ENCODE results near the gene ESYT2.

The ESYT2 gene

DNA sequence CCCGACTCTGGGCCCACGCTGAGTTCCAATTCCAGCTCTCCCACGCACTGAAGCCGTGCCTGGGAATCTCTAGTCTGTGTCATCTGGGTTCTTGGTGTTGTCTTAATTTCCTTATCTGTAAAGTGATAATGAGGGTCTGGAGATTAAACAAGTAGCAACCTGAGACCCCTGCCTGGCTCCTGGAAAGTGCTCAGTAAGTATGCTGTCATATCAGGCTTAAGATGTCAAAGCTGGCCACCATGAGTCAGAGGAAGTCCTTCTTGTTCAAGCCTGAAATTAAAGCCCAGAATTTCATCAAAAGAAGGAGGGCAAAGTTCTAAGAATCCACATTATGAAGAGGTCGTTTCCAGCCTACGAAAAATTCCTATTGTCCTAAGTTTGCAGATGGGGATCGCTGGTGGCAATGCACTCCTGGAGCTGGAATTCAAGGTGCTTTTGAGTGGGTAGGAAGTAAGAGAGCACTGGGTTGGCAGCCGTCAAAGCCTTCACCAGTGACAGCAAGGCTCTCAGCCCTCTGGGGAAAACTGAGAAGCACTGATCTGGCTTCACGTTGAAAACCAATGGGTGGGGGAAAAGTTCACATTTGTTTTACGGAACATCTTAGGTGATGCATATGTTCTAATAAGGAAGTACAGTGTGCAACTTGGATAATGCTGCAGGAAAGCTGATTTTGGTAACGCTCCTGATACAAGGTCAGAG, 74.4 kb downstream of the ESYT2 start:
- no peak overlapping the region for H3K4me3 ChIP-seq (ENCODE audit: low read depth, low read length)
- no peak for DNase-seq (ENCODE audit: low read depth)

DNA sequence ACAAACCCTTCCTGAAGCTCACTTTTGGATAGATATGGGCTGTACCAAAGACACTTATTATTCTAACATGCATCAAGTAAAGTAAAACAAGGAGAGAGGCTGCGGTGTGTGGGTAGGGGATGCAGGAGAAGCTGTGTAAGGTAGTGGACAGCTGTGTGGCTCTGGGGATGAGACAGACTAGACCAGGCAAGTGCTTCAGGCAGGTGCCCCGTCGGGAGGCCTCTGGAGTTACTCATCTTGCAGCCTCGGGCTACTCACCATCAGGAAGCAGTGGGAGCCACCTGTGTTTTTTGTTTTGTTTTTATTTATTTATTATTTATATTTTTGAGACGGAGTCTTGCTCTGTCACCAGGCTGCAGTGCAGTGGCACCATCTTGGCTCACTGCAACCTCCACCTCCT, 75.4 kb downstream of the ESYT2 start:
- no peak overlapping the region for H3K4me3 ChIP-seq (ENCODE audit: low read depth, low read length)
- DNase-seq (ENCODE audit: low read depth): no peak

- no peak for DNase-seq (ENCODE audit: low read depth)
- H3K4me3 ChIP-seq (ENCODE audit: low read depth, low read length): no peak overlapping the region
Measured at GRCh38 chr7:158751751-158752150, 77.6 kb downstream of the ESYT2 start.

DNA sequence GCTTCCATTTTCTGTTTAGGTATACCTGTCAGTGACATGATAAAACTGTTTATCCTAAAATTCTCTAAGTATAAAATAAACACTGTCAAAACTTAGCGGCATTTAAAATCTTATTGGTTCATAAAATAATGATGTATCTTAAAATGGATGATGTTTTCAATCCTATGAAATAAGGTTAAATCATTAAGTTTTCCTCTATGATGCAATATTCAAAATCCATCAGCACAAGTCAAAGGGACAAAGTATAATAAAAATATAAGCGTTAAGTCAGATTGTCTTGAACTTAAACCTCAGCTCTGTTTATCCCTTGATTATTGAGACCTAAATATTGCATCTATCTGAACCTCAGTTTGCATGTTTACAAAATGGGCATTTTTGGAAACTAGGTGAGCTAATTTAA, 78.1 kb downstream of the ESYT2 start:
- no peak for DNase-seq (ENCODE audit: low read depth)
- no peak overlapping the region for H3K4me3 ChIP-seq (ENCODE audit: low read depth, low read length)

DNA sequence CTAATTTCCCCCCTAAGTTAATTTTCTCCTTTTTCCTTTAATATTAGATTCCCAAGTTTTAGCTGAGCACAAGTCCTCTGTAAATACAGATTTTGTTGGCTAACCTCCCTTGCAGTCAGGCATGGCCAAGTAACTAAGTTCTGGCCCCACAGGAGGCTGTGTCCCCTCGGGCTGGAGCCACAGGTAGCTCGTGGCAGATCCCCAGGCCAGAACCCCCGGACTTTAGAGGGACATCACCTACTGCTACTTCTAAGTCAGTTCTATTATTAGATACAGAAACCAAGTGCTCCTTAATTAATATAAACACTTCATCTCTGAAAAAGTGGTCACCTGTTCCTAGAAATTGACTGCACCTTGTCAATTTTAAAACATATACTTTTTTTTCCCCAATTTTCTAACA, 78.6 kb downstream of the ESYT2 start:
- H3K4me3 ChIP-seq (ENCODE audit: low read depth, low read length): no peak overlapping the region
- DNase-seq (ENCODE audit: low read depth): no peak

- no peak for DNase-seq (ENCODE audit: low read depth)
- H3K4me3 ChIP-seq (ENCODE audit: low read depth, low read length): no peak overlapping the region
Measured at GRCh38 chr7:158749396-158749795, 79.9 kb downstream of the ESYT2 start.

GRCh38 chr7:158748335-158748734, 81.0 kb downstream of the ESYT2 start:
- DNase-seq (ENCODE audit: low read depth): no peak
- no peak overlapping the region for H3K4me3 ChIP-seq (ENCODE audit: low read depth, low read length)

DNA sequence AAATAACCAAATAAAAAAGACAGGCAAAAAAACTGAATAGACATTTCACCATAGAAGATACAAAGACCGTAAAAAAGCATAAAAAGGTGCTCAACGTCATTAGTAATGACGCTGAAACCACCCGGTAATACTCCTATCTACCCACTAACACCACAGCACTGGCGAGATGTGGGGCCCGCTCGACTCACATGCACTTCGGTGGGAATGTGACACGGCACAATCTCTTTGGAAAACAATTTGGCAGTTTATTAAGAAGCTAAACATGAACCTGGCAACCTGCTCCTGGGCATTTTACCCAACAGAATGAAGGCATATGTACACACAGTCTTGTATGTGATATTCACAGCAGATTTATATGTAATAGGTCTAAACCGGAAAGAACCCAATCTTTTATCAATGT, 81.9 kb downstream of the ESYT2 start:
- no peak for DNase-seq (ENCODE audit: low read depth)
- no peak overlapping the region for H3K4me3 ChIP-seq (ENCODE audit: low read depth, low read length)

- no peak overlapping the region for H3K4me3 ChIP-seq (ENCODE audit: low read depth, low read length)
- no peak for DNase-seq (ENCODE audit: low read depth)
Measured at GRCh38 chr7:158746957-158747356, 82.4 kb downstream of the ESYT2 start.

DNA sequence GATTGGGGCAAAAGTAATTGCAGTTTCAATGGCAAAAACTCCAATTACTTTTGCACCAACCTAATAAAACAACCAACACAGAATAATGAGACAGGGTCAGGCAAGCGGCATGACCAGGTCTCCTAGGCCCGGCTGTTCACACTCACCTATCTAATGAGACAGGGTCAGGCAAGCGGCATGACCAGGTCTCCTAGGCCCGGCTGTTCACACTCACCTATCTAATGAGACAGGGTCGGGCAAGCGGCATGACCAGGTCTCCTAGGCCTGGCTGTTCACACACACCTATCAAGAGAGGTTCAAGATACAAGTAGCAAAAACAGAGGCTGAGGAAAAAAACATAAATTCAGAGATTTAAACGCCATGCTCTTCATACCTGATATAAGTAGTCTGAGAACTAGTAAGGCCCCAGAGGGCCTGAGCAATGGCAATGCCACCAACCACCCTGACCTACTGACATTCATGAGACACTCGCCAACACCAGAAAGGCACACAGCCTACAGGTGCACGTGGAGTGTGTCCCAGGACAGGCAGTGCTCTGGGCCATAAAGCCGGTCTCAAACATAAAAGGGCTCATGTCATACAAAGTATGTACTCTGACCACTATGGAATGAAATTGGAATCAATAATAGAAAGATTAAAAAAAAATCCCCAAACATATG, 84.1 kb downstream of the ESYT2 start:
- no peak overlapping the region for H3K4me3 ChIP-seq (ENCODE audit: low read depth, low read length)

DNA sequence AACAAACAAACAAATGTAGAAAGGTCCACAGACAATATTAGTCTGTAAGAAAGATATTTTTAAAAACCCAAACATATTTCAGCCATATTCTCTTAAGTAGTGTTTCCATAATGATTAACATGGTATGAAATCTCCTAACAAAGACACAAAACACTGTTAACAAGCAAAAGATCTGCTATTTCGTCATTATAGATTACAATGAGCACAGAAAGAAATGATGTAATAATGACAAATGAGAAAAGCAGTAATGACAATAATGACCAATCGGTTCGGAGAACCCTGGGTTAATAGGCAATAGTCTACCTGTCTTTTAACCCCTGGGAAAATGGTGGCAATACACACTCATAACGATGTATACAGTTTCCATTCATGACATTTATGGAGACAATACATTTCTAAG, 85.2 kb downstream of the ESYT2 start:
- no peak overlapping the region for H3K4me3 ChIP-seq (ENCODE audit: low read depth, low read length)
- no peak for DNase-seq (ENCODE audit: low read depth)

More for the DNA sequence above, 84.1 kb downstream of the ESYT2 start:
- no peak for DNase-seq (ENCODE audit: low read depth)

DNA sequence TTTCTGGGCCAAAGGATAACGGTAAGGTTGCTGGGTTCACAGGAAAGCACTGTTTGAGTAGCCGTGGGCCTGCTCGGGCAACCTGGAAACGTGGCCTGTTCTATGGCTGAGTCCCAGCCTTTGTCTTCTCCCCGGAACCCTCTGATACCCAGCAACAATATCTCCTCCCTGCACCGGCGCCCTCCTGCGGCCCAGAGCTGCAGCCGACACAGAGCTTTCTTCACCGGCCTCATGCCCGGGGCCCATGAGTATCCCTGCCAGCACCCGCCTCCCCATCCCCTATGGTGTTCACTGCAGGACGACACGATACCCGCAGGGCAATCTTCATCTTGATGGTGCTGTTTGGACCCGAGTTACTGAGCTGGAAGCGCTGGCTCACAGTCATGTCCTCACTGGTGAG, 86.1 kb downstream of the ESYT2 start:
- DNase-seq (ENCODE audit: low read depth): no peak

GRCh38 chr7:158742065-158742821, 87.1 kb downstream of the ESYT2 start:
- no peak overlapping the region for H3K4me3 ChIP-seq (ENCODE audit: low read depth, low read length)
- DNase-seq (ENCODE audit: low read depth): no peak

More for the DNA sequence above, 86.1 kb downstream of the ESYT2 start:
- no peak overlapping the region for H3K4me3 ChIP-seq (ENCODE audit: low read depth, low read length)

GRCh38 chr7:158741294-158741666, 88.0 kb downstream of the ESYT2 start:
- no peak overlapping the region for H3K4me3 ChIP-seq (ENCODE audit: low read depth, low read length)
- no peak for DNase-seq (ENCODE audit: low read depth)

- H3K4me3 ChIP-seq (ENCODE audit: low read depth, low read length): no peak overlapping the region
- DNase-seq (ENCODE audit: low read depth): peak; percentile 54
Measured at GRCh38 chr7:158740657-158741293, 88.5 kb downstream of the ESYT2 start.

DNA sequence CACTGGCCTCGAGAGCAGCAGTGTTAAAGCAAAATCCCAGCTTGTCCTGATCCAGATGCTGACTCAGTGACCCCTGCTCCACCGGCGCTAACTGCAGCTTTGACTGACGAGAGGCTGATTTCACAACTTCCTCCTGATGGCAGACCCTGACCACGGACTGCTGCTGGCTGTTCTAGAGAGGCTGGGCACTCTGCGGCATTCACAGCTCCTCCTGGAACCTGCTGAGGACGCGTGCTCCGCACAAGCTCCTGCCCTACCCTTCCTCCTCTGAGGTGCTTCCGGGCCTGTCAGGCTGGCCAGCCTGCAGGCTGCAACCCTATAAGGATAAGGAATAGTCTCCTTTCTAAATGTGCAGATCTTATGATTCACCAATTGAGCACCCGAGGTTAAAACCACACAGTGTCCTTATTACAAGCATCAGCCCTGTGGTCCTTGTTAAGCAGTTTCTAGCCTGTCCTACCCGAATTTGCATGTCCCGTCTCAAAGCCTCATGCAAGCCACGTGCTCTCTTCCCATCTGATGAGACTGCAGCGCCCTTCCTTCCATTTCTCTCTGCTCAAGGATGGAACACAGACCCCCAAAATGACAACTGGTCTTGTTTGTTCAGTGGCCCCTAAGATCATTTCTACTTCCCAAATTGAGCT, 89.2 kb downstream of the ESYT2 start:
- no peak overlapping the region for H3K4me3 ChIP-seq (ENCODE audit: low read depth, low read length)
- DNase-seq (ENCODE audit: low read depth): peak; percentile 67

GRCh38 chr7:158738841-158739240, 90.5 kb downstream of the ESYT2 start:
- DNase-seq (ENCODE audit: low read depth): no peak
- H3K4me3 ChIP-seq (ENCODE audit: low read depth, low read length): no peak overlapping the region

DNA sequence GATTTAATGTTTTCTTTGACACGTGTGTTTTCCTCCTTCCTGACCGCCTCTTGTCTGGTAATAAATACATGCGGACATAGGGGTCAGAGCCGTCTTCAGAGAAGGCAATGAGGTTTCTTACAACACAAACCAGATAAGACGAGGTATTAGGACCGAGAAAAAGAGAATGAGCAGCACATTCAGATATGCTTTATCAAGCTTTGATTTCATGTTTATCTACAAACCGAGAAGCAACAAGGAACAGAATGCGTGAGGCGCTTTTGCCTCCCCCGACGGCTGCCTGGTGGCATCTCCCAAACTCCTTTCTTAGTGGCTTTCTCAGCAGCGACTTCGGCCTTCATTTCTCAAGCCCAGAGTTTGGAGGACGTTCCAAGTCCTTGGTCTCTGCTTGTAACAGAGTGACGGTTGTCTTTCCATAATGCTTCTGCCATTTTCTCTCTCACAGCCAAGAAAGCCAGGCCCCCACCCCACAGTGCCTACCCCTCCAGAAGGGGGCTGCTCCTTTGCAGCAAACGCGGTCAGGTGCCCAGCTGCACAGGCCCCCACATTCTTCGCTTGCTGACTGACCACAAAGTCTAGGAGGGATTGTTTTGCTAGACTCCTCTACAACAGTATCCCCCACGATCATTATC, 92.1 kb downstream of the ESYT2 start:
- no peak overlapping the region for H3K4me3 ChIP-seq (ENCODE audit: low read depth, low read length)
- DNase-seq (ENCODE audit: low read depth): no peak

DNA sequence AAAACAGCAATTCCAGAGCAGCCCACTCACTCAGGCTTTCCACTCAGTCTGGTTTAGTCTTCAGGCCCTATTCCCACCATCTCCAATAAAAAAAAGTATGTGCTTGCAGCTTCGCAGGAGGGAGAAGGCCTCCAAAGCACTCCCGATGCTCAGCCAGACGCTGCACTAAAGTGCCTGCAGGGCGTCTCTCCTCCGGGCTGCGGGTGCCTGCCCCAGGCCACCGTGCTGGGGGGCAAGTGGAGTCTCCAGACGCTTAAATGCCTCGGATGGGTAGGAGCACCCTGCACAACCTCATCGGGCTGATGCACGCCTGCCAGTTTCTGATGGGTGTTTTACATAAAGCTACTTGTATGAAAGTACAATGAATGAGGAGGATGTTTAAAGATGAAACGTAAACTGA, 93.4 kb downstream of the ESYT2 start:
- DNase-seq (ENCODE audit: low read depth): no peak
- H3K4me3 ChIP-seq (ENCODE audit: low read depth, low read length): no peak overlapping the region
